Endothelial cell of umbilical vein (primary cell): ENCODE results near the gene GPR183. TPM values are rescaled to one million over a fixed set of nuclear protein-coding genes. Genes with fewer than 3 reads are reported as not detected.

Experiments used
- BruUV-seq: library from RNA; stranded (reverse); fragments of 400-500 nt; replicated peaks from 2 replicates; lab custom pipeline; 2021; lab: Mats Ljungman, UMichigan
- CTCF ChIA-PET: fragments of 300-600, 350-600 bp; sonication (Branson Sonifier 250); formaldehyde crosslinking; loops from one replicate; lab custom pipeline; 2021; ENCODE audit warnings: antibody characterized with exemption, inconsistent platforms; lab: Charles Lee
- POLR2A ChIA-PET: fragments of 300-600, 350-600 bp; sonication (Branson Sonifier 250); formaldehyde crosslinking; loops from one replicate; lab custom pipeline; 2021; ENCODE audit warnings: antibody characterized with exemption, inconsistent platforms; lab: Charles Lee
- DNase-seq: peaks from one replicate; pipeline ENCODE4 v3.0.0-alpha.2; 2011; ENCODE audit warnings: low read depth, low spot score
- FAIRE-seq: peaks from 2 replicates; lab custom pipeline; 2011; peaks lifted over from hg19 to GRCh38; lab: Jason Lieb, UNC
- H2AFZ ChIP-seq: 2 replicates; pipeline ENCODE4 v1.6.0; 2012; ENCODE audit warnings: low read depth, low read length, control low read depth, inconsistent platforms
- H3K27ac ChIP-seq: 2 replicates; pipeline ENCODE4 v1.5.1; 2011; ENCODE audit warnings: low read depth, mild to moderate bottlenecking, control low read depth, low read length, moderate library complexity; ENCODE audit not compliant: insufficient read depth
- H3K27me3 ChIP-seq, 2 experiments: 2 replicates each; pipeline versions ENCODE4 v1.6.0 to v1.6.1; 2011; ENCODE audit warnings: low read length in 2 of 2, mixed read lengths in 1 of 2; ENCODE audit not compliant: control insufficient read depth in 2 of 2, insufficient read depth in 2 of 2
- H3K36me3 ChIP-seq, 2 experiments: 2 replicates in 1 of 2; 3 replicates in 1 of 2; pipeline ENCODE4 v1.5.1; 2011; ENCODE audit warnings: low read length in 2 of 2, mild to moderate bottlenecking in 1 of 2, moderate library complexity in 1 of 2; ENCODE audit not compliant: control insufficient read depth in 2 of 2, insufficient read depth in 2 of 2; ENCODE audit errors: extremely low read depth in 1 of 2
- H3K4me1 ChIP-seq: 3 replicates; pipeline ENCODE4 v1.5.1; 2011; ENCODE audit warnings: mild to moderate bottlenecking, low read length; ENCODE audit not compliant: control insufficient read depth, insufficient read depth; ENCODE audit errors: extremely low read depth
- H3K4me2 ChIP-seq: 2 replicates; pipeline ENCODE4 v1.6.1; 2011; ENCODE audit warnings: low read length, control low read depth, mixed read lengths; ENCODE audit not compliant: insufficient read depth
- H3K4me3 ChIP-seq, 3 experiments: fragments of 200-600 bp in 1 of 3; sonication (generic), shearing (Covaris generic) in 1 of 3; replicated peaks in 1 of 3; 2 replicates each; pipeline ENCODE4 v1.5.1; 2011 to 2016; ENCODE audit warnings: control low read depth in 3 of 3, low read length in 3 of 3, mild to moderate bottlenecking in 2 of 3, inconsistent platforms in 1 of 3, low read depth in 1 of 3, moderate library complexity in 1 of 3; ENCODE audit not compliant: insufficient read depth in 1 of 3
- H3K79me2 ChIP-seq: 2 replicates; pipeline ENCODE4 v1.6.0; 2012; ENCODE audit warnings: low read length, inconsistent platforms; ENCODE audit not compliant: control insufficient read depth, insufficient read depth
- H3K9ac ChIP-seq: replicated peaks from 2 replicates; pipeline ENCODE3; 2011; ENCODE audit warnings: low read length, control low read depth; ENCODE audit not compliant: insufficient read depth; ENCODE audit errors: extremely low read depth
- H3K9me1 ChIP-seq: replicated peaks from 3 replicates; pipeline ENCODE4 v1.6.0; 2011; ENCODE audit warnings: mild to moderate bottlenecking, low read length; ENCODE audit not compliant: control insufficient read depth, insufficient read depth; ENCODE audit errors: extremely low read depth
- H3K9me3 ChIP-seq: replicated peaks from 2 replicates; pipeline ENCODE4 v1.5.1; 2012; ENCODE audit warnings: low read length, inconsistent platforms; ENCODE audit not compliant: control insufficient read depth, insufficient read depth
- H4K20me1 ChIP-seq: replicated peaks from 2 replicates; pipeline ENCODE3; 2011; ENCODE audit warnings: mild to moderate bottlenecking, low read length; ENCODE audit not compliant: control insufficient read depth, insufficient read depth; ENCODE audit errors: extremely low read depth
- EZH2 ChIP-seq: IDR thresholded peaks from 2 replicates; pipeline ENCODE4 v1.6.1; 2012; ENCODE audit warnings: borderline replicate concordance, low read depth, mild to moderate bottlenecking, moderate library complexity, low read length, inconsistent platforms; ENCODE audit not compliant: severe bottlenecking
- FOS ChIP-seq: IDR thresholded peaks from 2 replicates; pipeline ENCODE4 v1.6.1; 2011; ENCODE audit warnings: mild to moderate bottlenecking, low read length, moderate library complexity, borderline replicate concordance; ENCODE audit not compliant: insufficient read depth
- GATA2 ChIP-seq: IDR thresholded peaks from 2 replicates; pipeline ENCODE4 v1.7.0; 2011; ENCODE audit warnings: low read depth, mild to moderate bottlenecking, moderate library complexity, mixed read lengths, low read length; ENCODE audit not compliant: insufficient read length, insufficient read depth
- JUN ChIP-seq: IDR thresholded peaks from 2 replicates; pipeline ENCODE4 v1.6.1; 2011; ENCODE audit warnings: borderline replicate concordance, low read depth; ENCODE audit not compliant: insufficient read length, insufficient read depth
- MAX ChIP-seq: IDR thresholded peaks from 2 replicates; pipeline ENCODE4 v1.6.1; 2011; ENCODE audit not compliant: insufficient read depth, insufficient read length
- MYC ChIP-seq: IDR thresholded peaks from one replicate; pipeline ENCODE4 v1.6.1; 2011; ENCODE audit warnings: mild to moderate bottlenecking, low read depth, low read length
- POLR2A ChIP-seq: IDR thresholded peaks from 2 replicates; pipeline ENCODE4 v1.6.1; 2012; ENCODE audit warnings: low read depth, mild to moderate bottlenecking, control low read depth, low read length
- POLR2AphosphoS5 ChIP-seq: IDR thresholded peaks from 2 replicates; pipeline ENCODE4 v1.6.1; 2012; ENCODE audit warnings: low read depth, mild to moderate bottlenecking, control low read depth, low read length, moderate library complexity; ENCODE audit not compliant: insufficient read depth
- dilution Hi-C: fragments of 300-500 bp; cut with MboI; formaldehyde crosslinking; loops from one replicate; pipeline ENCODE4 v1.15.0; 2019; ENCODE audit warnings: low sequenced_read_pairs; ENCODE audit not compliant: extremely low pct_ligation_motif_present
- intact Hi-C: fragments of 100-400 bp; cut with micrococcal nuclease; formaldehyde crosslinking; loops from one replicate; pipeline ENCODE4 v1.10.0; 2022
- polyA plus RNA-seq, 4 experiments: library from polyadenylated mRNA; depleted of rRNA in 3 of 4; stranded (reverse) in 3 of 4; unstranded in 1 of 4; fragments of >200 nt; gene quantifications; 2 replicates each; pipeline versions ENCODE4 v1.2.1 to v1.2.3, GENCODE V29; 2011 to 2012; ENCODE audit warnings: missing spikeins in 1 of 4
- total RNA-seq: library from RNA; stranded (reverse); gene quantifications from 2 replicates; pipeline ENCODE4 v1.2.3, GENCODE V29; 2021
- TF ChIP-seq, protein P1 (sequence below), 2 donors: IDR thresholded peaks; 1 replicate in 1 of 2; 2 replicates in 1 of 2; pipeline ENCODE4 v1.5.1; 2011; ENCODE audit warnings: low read length in 2 of 2, mild to moderate bottlenecking in 2 of 2, moderate library complexity in 2 of 2, control low read depth in 1 of 2, inconsistent platforms in 1 of 2, low read depth in 1 of 2; ENCODE audit not compliant: insufficient read depth in 1 of 2; ENCODE audit errors: extremely low read depth in 1 of 2

GPR183 gene
- total and polyA plus RNA-seq, 2 donors (not counting 3 experiments of a cell fraction or from before 2014, with no cell fraction given): 0.23 TPM; not detected in 1

DNA sequence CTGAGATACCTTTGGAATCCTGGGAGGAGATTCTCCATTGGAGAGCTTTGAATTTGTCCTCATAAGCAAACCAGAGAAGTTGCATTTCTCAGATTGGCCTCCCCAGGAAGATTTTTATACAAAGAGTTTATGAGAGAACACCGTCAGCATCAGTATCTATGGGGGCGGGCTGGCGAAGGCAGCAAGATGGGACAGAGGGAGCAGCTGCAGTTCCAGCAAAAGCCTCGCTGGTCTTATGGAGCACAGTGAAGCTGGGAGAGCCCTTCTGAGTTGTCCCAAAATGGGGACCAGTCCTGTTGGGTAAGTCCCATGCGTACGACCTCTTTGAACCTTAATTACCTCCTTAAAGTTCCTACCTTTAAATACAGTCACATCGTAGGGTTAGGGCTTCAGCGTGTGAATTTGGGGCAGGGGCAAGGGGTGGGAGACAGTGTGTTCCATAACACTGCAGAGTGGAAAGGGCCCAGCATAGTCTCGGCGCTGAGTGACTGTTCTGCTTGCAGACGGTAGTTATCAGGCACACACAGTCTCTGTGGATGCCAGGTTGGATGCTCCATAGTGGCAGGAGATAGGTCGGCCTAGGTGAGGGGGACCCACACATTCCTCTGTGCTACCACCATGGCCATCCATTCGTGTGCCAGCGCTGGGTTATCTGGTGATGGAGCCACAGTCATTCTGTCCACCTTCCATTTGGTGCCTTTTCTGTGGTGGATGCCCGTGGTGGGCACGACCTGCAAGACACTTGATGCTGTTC, 34.9 kb upstream of the GPR183 start:
- DNase-seq (no peak), FAIRE-seq (no peak)
- TF ChIP-seq EZH2: no peak
- no peak for TF ChIP-seq JUN
- TF ChIP-seq MYC: no peak
- no peak for TF ChIP-seq FOS
- no peak for TF ChIP-seq MAX
- TF ChIP-seq GATA2: no peak
- TF ChIP-seq POLR2A: no peak
- TF ChIP-seq POLR2AphosphoS5: no peak
- TF ChIP-seq, protein P1, sequence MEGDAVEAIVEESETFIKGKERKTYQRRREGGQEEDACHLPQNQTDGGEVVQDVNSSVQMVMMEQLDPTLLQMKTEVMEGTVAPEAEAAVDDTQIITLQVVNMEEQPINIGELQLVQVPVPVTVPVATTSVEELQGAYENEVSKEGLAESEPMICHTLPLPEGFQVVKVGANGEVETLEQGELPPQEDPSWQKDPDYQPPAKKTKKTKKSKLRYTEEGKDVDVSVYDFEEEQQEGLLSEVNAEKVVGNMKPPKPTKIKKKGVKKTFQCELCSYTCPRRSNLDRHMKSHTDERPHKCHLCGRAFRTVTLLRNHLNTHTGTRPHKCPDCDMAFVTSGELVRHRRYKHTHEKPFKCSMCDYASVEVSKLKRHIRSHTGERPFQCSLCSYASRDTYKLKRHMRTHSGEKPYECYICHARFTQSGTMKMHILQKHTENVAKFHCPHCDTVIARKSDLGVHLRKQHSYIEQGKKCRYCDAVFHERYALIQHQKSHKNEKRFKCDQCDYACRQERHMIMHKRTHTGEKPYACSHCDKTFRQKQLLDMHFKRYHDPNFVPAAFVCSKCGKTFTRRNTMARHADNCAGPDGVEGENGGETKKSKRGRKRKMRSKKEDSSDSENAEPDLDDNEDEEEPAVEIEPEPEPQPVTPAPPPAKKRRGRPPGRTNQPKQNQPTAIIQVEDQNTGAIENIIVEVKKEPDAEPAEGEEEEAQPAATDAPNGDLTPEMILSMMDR (IDR thresholded peaks at IDR 0.05; ENCODE audit: extremely low read depth in 1 of 2, insufficient read depth in 1 of 2, low read depth in 1 of 2, low read length in 2 of 2): no peak
- Histone ChIP-seq H3K9me3 (no peaks in the 10 kb centered on the region), H3K27me3 (no peaks in the 10 kb centered on the region), H4K20me1 (no peaks in the 10 kb centered on the region), H3K4me1 (no peaks in the 10 kb centered on the region), H3K9ac (no peak overlapping the region), H3K4me2 (no peak overlapping the region), H3K36me3 (peaks cover 0 to 12% of the 10 kb centered on the region in 2 experiments), H3K79me2 (no peaks in the 10 kb centered on the region), H3K27ac (no peak overlapping the region), H3K9me1 (no peaks in the 10 kb centered on the region), H2AFZ (no peak overlapping the region), H3K4me3 (no peak overlapping the region)
- intact Hi-C loops: no loop called here
- ChIA-PET CTCF (no interaction called here), POLR2A (no interaction called here)
- BruUV-seq: no TSS peak
- dilution Hi-C loops: no loop called here
